GM18873 (cell line): ENCODE results near the gene SCGB3A1.

Source experiments
- ATAC-seq: cut with Tn5 transposase; IDR thresholded peaks from one replicate; pipeline ENCODE4 v1.9.1; 2021; ENCODE audit warnings: mild to moderate bottlenecking, moderate library complexity, moderate number of reproducible peaks; ENCODE audit not compliant: unreplicated experiment, low FRiP score

SCGB3A1 gene

DNA sequence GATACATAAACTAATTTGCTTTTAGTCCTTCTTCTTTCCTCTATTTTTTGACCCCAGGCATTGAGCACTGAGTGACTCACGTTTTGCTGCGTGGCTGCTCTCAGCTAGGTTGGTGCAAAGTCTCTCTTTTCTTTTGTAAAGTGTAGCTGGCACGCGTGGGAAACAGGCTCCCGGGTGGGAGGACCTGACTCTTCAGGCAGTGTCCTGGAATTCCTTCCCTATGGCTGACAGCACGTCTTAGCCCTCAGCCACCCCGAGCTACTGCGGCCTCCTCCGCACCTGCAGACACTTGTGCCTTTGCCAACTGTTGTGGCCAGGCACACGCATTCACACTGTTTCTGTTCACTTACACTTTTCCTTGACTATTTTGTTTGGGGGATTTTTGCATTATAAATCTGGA lies 877 bp upstream of the SCGB3A1 start:
- ATAC-seq: no peak

DNA sequence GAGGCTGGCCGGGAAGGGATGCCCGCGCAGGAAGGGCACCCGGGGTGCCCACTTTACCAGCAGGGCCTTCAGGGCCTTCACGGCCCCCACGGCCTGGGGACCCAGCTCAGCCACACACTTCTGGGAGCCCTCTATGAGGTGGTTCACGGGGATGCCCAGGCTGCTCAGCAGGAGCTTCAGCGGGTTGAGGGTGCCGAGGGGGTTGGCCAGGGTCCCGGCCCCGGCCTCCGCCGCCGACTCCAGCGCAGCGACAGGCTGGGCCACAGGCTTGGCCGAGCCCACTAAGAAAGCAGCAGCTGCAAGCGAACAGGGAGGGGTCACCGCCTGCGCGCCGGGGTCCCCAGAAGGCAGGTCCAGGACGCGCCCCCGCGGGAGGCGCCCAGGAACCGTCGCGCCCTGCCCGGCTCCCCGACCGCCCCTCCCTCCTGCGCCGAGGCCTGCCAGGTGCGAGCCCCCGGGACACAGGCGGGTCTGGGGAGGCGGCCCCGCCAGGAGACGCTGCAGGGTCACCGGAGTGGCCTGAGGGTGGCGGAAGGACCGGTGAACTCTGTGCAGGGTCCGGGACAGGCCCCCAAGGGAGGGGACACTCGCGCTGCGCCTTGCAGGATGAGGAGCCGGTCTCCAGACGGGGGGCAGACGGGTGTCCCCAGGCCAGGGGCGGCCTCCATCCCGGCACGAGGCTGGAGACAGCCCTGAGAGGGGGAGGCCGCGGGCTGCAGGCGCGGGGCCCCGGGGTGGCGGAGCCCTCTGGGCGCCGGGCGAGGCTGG lies 572 bp downstream of the SCGB3A1 start:
- no peak for ATAC-seq

DNA sequence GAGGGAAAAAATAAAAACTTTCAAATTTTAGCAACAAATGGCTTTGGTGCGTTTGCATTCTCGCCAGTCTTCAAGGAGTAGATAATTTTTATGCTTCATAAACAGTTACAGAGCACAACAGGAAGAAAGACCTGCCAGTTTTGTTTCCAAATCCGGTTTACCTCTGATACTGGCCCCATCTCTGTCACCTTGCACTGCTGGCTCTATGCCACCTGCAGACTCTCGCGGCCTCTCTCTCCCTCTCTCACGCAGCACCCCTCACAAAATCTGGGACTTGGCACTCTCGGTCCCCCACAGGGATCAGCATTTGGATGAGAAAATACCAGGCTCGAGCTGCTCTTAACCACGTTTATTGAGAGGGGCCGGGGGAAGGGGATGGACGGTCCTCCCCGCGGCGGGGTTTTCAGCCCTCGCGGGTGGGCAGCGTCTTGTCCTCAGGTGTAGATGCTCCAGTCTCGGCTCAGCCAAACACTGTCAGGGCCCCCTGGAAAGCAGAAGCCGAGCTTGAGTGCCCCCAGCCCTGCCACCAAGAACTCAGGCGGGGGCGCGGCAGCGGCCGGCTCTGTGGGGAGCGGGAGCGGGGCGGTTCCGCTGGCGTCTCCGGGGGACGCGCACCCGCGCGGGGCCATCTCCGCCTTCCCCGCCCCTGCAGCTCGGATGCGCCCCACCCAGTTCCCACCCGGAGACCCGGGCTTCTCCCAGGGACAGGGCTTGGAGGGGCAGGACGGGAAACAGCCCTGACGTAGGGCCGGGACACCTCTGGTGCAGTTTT lies 1.3 kb downstream of the SCGB3A1 start:
- ATAC-seq: no peak

DNA sequence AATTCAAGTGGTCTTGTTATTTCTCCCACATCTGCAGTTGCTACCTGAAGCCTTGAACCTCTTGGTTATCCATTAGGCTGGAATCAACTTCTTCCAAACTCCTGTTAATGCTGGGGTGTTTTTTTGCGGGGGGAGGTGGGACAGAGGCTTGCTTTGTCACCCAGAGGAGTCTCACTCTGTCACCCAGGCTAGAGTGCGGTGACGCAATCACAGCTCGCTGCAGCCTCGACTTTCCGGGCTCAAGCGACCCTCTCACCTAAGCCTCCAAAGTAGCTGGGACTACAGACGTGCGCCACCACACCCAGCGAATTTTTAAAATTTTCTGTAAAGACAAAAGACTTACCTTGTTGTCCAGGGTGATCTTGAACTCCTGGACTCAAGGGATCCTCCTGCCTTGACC lies 4.4 kb downstream of the SCGB3A1 start:
- ATAC-seq: no peak

DNA sequence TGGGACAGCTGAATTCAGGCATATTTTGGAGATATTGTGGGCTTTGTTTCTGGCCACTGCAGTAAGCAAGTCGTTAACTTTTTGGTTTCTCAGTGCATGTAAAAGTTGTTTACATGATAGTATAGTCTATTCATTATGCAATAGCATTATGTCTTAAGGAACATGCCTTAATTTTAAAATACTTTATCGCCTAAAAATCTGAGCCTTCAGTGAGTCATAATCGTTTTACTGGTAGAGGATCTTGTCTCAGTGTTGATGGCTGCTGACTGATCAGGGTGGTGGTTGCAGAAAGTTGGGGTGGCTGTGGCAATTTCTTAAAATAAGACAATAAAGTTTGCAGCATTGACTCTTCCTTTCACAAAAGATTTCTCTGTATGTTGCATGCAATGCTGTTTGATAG lies 5.1 kb downstream of the SCGB3A1 start:
- no peak for ATAC-seq

DNA sequence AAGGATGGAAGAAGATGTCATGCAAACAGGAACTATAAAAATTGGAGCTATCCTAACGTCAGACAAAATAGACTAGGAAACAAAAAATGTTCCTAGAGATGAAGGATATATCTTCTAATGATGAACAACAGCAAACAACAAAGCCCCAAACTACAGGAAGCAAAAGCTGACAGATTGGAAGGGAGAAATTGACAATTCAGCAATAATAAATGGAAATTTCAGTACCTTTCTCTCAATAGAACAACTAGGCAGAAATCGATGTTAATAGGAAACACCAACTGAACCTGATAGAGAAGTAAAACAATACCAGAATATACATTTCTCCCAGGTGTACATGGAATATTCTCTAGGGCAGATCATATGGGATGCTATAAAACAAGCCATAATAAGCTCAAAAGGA lies 7.6 kb downstream of the SCGB3A1 start:
- ATAC-seq: no peak

DNA sequence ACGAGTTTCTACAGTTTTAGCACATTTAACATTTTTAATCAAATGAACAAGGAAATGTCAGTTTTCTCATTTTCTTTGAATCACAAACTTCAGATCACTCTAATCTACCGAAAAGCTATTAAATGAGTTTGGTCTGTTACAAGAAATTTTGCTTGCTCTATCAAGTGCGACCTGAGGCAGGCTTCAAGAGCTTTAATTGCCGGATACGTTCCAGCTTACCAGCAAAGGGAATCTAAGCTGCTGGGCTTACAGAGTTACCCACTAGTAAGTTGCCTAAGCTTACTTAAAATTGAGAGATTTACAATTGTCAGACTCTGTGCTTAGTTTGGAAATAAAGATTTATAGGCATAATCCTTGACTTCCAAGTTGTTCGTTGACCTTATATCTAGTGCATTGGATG lies 10.6 kb downstream of the SCGB3A1 start:
- ATAC-seq: no peak

DNA sequence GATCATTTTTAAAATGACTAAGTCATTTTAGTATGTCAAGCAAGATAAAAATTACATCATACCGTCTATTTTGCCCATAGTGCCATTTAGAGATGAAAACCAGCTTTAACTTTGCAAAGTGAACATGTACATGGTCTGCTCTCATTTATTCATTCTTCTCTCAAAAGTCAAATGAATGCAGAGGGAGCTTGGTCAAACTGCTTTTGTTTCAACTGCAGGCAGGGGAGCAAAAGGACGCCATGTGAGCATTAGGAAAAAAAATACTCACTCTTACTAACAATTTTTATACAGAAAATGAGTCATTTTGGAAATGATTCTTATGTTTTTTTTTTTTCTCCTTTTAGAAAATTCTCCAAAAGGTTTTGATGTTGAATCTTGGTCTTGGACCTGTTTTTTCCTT lies 15.7 kb downstream of the SCGB3A1 start:
- no peak for ATAC-seq

DNA sequence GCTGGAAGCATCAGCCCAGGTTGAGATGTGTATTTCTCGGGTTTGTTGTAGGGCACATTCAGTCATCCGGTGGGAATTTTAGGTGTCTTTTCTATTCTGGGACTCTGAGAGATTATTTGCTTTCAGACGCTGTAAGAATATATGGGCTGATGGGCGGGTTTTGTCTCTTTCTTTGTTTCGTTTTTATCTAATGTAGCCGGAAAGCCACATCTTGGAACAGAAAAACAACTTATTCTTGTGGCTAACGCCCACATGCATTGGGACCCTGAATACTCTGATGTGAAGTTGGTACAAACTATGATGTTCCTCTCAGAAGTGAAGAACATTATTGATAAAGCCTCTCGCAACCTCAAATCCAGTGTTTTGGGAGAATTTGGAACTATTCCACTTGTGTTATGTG lies 22.4 kb downstream of the SCGB3A1 start:
- ATAC-seq: no peak

DNA sequence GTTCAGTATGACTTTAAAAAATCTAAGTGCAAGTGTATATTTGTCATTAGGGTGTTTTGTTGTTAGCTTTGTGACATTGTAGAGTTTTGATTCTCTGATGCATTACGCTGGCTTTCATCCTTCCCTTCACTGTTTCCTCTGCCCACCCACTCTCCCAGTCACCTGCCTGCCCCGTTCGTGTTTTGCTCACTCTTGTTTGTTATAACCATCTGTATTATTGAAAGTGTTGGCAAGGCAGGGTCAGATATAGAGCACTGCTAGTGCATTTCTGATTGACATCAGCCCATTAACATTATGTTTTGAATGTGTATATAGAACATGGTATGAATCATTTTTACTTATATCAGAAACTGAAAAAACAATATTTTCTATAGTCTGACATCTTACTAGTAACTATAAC lies 27.3 kb downstream of the SCGB3A1 start:
- no peak for ATAC-seq

DNA sequence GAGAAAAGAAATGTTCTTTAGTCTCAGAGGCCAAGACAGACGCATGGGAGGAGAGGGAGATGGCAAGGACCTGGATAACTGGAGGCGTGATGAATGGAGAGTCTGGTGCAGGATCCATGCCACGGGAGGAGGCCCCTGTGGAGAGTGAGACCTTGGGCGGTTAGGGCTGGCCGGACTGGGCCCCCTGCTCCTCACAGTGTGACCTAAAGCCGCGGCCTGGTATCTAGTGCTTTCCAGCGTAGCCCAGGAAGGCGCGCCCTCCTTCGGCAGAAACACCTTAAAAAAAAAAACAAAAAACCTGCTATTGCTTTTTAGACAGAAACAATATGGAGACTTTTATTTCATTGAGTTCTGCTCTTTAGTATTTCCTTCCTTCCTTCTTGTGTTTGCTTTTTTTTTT lies 33.1 kb downstream of the SCGB3A1 start:
- ATAC-seq: no peak

DNA sequence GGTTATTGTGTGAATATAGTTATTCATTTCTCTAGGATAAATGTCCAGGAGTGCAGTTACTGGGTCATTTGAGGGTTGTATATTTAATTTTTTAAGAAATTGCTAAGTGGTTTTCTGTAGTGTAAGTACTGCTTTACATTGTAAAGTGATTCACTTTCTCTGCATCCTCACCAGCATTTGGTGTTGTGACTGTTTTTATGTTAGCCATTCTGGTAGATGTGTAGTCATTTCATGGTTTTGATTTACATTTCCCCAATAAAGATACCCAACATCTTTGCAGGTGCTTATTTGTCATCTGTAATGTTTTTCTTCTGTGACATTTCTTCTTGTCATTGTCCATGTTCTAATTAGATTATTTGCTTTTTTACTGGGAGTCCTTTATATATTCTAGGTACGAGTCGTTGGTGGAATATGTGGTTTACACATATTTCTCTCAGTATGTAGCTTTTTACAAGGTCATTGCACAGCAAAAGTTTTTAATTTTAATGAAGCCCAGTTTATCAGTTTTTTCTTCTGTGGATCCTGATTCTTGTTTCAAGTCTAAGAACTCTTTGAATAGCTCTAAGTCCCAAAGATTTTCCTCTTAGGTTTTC lies 34.0 kb downstream of the SCGB3A1 start:
- ATAC-seq: no peak

DNA sequence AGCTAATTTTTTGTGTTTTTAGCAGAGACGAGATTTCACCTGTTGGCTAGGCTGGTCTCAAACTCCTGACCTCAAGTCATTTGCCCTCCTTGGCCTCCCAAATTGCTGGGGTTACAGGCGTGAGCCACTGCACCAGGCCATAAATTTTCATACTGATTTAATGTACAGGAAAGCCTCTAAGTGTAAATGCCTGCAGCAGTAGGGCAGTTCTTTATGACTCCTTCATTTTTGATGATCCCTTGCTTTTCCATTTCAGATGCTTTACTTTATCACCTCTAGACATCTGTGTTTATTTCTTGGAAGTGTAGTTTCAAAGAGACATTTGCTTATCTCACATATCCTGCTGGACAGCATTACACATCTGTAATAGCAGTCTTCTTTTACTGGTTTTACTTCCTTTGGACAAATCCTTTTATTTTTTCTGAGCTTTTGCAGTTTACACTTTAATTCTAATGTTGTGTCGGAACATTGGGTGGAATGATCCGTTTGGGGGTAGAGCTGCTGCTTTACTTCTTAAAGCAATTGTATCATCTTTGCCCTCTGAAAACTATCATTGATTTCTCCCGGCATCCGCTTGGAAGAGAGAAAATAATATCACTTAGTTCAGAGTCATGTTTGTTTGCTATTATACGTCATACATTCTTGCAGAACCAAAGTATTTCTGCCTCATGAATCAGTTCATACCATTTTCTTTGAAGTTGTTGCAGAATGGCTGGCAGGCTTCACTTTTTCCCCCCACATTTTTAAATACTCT lies 36.0 kb downstream of the SCGB3A1 start:
- no peak for ATAC-seq

DNA sequence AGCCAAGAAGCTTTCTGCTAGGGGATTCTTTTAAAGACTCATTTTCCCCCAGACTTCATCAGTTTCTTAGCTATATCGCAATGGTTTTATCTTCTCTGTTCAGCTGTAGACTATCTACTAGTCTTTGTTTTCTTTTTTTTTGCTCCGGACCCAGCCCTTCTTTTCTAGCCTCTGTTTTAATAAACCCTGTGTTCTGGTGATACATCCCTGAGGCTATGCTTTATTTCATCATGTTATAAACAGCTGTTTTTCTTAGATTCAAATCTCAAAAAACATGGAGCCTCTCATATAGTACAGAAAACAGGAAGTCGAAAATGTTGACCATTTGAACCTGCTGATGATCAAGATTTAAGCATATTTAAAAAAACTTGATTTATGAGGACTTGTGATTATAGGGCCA lies 37.8 kb downstream of the SCGB3A1 start:
- ATAC-seq: no peak

DNA sequence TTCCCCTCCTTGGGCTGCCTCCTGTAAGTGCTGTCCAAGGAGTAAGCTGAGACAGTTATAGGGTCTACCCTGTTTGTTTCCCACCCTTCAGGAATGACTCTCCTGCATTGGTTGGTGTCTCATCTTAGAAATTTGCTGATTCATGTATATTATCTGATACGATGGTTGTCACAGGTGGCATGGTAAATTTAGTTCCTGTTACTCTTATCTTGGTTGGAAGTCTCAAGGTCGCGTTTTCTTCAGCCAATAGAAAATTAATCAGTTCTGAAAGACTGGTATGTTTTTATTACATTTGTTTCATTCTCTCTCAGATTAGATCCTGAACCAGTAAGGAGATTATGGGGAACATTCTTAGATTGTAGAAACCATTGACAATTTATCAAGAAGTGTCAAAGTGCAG lies 42.7 kb downstream of the SCGB3A1 start:
- no peak for ATAC-seq

DNA sequence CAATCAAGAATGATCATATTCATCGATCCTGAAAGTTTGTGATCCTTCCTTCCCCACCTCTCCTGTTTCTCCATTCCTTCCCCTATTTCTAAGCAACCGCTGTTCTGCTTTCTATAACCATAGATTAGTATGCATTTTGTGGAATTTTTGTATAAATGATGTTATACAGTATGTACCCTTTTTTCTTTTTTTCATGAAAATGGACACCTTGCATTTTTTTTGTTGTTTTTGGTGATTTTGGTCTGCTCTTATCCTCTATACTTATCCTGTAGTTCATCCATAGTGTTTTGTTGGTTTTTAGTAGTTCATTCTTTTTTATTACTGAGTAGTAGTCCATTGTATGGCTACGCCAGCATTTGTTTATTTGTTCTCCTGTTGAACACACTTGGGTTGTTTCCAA lies 46.1 kb downstream of the SCGB3A1 start:
- no peak for ATAC-seq

DNA sequence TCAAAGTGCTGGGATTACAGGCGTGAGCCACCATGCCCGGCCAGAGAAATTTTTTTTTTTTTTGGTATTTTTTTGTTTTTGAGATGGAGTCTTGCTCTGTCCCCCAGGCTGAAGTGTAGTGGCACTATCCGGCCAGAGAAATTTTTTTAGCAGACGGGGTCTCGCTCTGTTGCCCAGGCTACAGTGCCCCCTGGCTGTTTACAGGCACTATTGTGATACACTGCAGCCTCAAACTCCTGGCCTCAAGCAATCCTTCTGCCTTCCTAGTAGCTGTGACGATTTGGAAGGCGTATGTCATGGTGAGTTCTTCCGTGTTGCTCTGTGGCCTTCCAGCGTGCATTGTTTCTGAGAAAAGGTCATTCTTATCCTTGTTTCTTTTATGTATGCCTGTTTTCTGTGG lies 49.6 kb downstream of the SCGB3A1 start:
- ATAC-seq: no peak
